Panc1 (cell line): ENCODE measurements around the gene MYCBPAP. TPM values are rescaled to one million over a fixed set of nuclear protein-coding genes. Genes with fewer than 3 reads are reported as not detected.

Experiments
- ATAC-seq: fragments of 200-7000 bp; cut with Tn5 transposase; 2 replicates; pipeline ENCODE4 v1.9.1; 2020; ENCODE audit warnings: mild to moderate bottlenecking, moderate library complexity
- BruUV-seq: library from RNA; stranded (reverse); fragments of 400-500 nt; replicated peaks from 2 replicates; lab custom pipeline; 2021; lab: Mats Ljungman, UMichigan
- CTCF ChIA-PET: fragments of 300-600 bp; sonication (Branson Sonifier 250); formaldehyde crosslinking; loops from one replicate; lab custom pipeline; 2022; ENCODE audit warnings: antibody characterized with exemption; lab: Charles Lee
- POLR2A ChIA-PET: fragments of 300-600 bp; sonication (Branson Sonifier 250); formaldehyde crosslinking; loops from one replicate; lab custom pipeline; 2022; ENCODE audit warnings: antibody characterized with exemption; lab: Charles Lee
- DNase-seq: peaks from one replicate; pipeline ENCODE4 v3.0.0-alpha.2; 2010; ENCODE audit warnings: low read depth, low spot score
- H3K27ac ChIP-seq: 2 replicates; pipeline ENCODE4 v1.5.1; 2011; ENCODE audit warnings: mild to moderate bottlenecking, low read length, inconsistent platforms
- H3K27me3 ChIP-seq: fragments of 200-500 bp; sonication (Bioruptor generic); 2 replicates; pipeline ENCODE4 v1.6.0; 2014; ENCODE audit warnings: low read length, inconsistent platforms; ENCODE audit not compliant: control insufficient read depth, insufficient read depth
- H3K36me3 ChIP-seq: fragments of 200-500 bp; sonication (Bioruptor generic); 2 replicates; pipeline ENCODE4 v1.5.1; 2014; ENCODE audit warnings: inconsistent platforms, mild to moderate bottlenecking, low read length, moderate library complexity; ENCODE audit not compliant: control insufficient read depth, insufficient read depth
- H3K4me1 ChIP-seq: 2 replicates; pipeline ENCODE4 v1.5.1; 2011; ENCODE audit warnings: inconsistent platforms, mild to moderate bottlenecking, low read length, moderate library complexity; ENCODE audit not compliant: control insufficient read depth, insufficient read depth
- H3K4me3 ChIP-seq, 2 experiments: 2 replicates each; pipeline ENCODE4 v1.5.1; 2011 to 2012; ENCODE audit warnings: low read depth in 2 of 2, low read length in 2 of 2, mild to moderate bottlenecking in 2 of 2, inconsistent platforms in 1 of 2, moderate library complexity in 1 of 2
- H3K9me3 ChIP-seq: fragments of 200-500 bp; sonication (Bioruptor generic); 2 replicates; pipeline ENCODE4 v1.5.1; 2014; ENCODE audit warnings: low read depth, mild to moderate bottlenecking, inconsistent platforms, low read length, moderate library complexity; ENCODE audit not compliant: control insufficient read depth, insufficient read depth
- POLR2AphosphoS5 ChIP-seq: IDR thresholded peaks from 2 replicates; pipeline ENCODE4 v1.6.1; 2012; ENCODE audit warnings: mild to moderate bottlenecking, low read depth, low read length, moderate library complexity
- REST ChIP-seq, 2 experiments: IDR thresholded peaks; 2 replicates each; pipeline ENCODE4 v1.6.1; 2011 to 2012; ENCODE audit warnings: low read depth in 2 of 2, control low read depth in 1 of 2, low read length in 1 of 2, mild to moderate bottlenecking in 1 of 2, moderate library complexity in 1 of 2; ENCODE audit not compliant: insufficient read depth in 1 of 2
- SIN3A ChIP-seq: IDR thresholded peaks from 2 replicates; pipeline ENCODE4 v1.6.1; 2012; ENCODE audit warnings: low read depth, mild to moderate bottlenecking, low read length, moderate library complexity, borderline replicate concordance; ENCODE audit not compliant: insufficient read depth
- TCF7L2 ChIP-seq: IDR thresholded peaks from 2 replicates; pipeline ENCODE4 v1.6.1; 2011; ENCODE audit warnings: mild to moderate bottlenecking, low read depth, low read length, inconsistent platforms
- in situ Hi-C: cut with HindIII; loops from 2 replicates; pipeline ENCODE4 v1.10.0; 2016; ENCODE audit warnings: low sequenced_read_pairs, low pct_unique_long_range_greater_than_20kb
- intact Hi-C: fragments of 100-400 bp; cut with micrococcal nuclease; formaldehyde crosslinking; loops from one replicate; pipeline ENCODE4 v1.10.0; 2022; ENCODE audit not compliant: unreplicated experiment
- total RNA-seq: library from RNA; stranded (reverse); gene quantifications from one replicate; pipeline ENCODE4 v1.2.1, GENCODE V29; 2021; ENCODE audit not compliant: unreplicated experiment
- TF ChIP-seq, protein P1 (sequence below): fragments of 450-650 bp; IDR thresholded peaks from 2 replicates; pipeline ENCODE4 v1.5.1; 2017; ENCODE audit warnings: mild to moderate bottlenecking

MYCBPAP gene
- total RNA-seq, 1 experiment from 2014 or later, result 2.2 TPM

DNA sequence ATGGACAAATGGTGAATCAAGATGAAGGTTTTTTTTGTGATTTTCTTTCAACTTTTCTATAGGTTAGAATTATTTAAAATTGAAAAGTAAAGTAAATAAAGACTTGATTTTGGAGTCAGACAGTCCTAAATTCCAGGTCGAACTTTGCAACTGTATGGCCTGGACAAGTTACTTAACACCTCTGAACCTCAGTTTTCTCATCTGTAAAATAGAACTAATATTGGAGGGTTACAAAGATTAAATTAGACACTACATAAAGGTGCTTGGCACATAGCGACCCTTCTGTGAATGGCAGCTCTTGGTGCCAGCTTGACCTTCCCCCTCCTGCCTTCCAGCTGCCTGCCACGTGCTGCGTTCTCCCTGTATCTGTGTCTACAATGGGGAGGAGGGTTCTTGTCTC, 26.6 kb upstream of the MYCBPAP start:
- Histone ChIP-seq H3K4me3 (no peak overlapping the region), H3K4me1 (peaks cover 30% of the 10 kb centered on the region), H3K9me3 (no peaks in the 10 kb centered on the region), H3K27ac (no peak overlapping the region), H3K36me3 (no peaks in the 10 kb centered on the region), H3K27me3 (no peaks in the 10 kb centered on the region)
- TF ChIP-seq REST (IDR thresholded peaks at IDR 0.05; ENCODE audit: insufficient read depth in 1 of 2, low read depth in 2 of 2, low read length in 1 of 2) (no peak), SIN3A (no peak), POLR2AphosphoS5 (no peak), TCF7L2 (no peak)
- TF ChIP-seq, protein P1, sequence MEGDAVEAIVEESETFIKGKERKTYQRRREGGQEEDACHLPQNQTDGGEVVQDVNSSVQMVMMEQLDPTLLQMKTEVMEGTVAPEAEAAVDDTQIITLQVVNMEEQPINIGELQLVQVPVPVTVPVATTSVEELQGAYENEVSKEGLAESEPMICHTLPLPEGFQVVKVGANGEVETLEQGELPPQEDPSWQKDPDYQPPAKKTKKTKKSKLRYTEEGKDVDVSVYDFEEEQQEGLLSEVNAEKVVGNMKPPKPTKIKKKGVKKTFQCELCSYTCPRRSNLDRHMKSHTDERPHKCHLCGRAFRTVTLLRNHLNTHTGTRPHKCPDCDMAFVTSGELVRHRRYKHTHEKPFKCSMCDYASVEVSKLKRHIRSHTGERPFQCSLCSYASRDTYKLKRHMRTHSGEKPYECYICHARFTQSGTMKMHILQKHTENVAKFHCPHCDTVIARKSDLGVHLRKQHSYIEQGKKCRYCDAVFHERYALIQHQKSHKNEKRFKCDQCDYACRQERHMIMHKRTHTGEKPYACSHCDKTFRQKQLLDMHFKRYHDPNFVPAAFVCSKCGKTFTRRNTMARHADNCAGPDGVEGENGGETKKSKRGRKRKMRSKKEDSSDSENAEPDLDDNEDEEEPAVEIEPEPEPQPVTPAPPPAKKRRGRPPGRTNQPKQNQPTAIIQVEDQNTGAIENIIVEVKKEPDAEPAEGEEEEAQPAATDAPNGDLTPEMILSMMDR, result no peak
- CTCF ChIA-PET, result no interaction called here
- ATAC-seq, result no peak
- in situ Hi-C loops (no loop called here), intact Hi-C loops (loop anchor here (5.0 kb wide), 3 partner anchors 51 to 211 kb away; partner anchors contain the start of genes ABCC3 and EPN3)
- POLR2A ChIA-PET, result no interaction called here
- no peak for DNase-seq
- BruUV-seq, result no TSS peak

- intact Hi-C loops (loop anchor here (5.0 kb wide), 3 partner anchors 50 to 210 kb away; partner anchors contain the start of genes ABCC3 and EPN3), in situ Hi-C loops (no loop called here)
- DNase-seq (no peak), ATAC-seq (no peak)
- no peak overlapping the region for H3K4me3 ChIP-seq
- H3K36me3 ChIP-seq, result no peaks in the 10 kb centered on the region
- no peaks in the 10 kb centered on the region for H3K9me3 ChIP-seq
- no peaks in the 10 kb centered on the region for H3K27me3 ChIP-seq
- BruUV-seq, result no TSS peak
- ChIA-PET POLR2A (no interaction called here), CTCF (no interaction called here)
- TF ChIP-seq, protein P1, result no peak
- TF ChIP-seq POLR2AphosphoS5, result no peak
- no peak for TF ChIP-seq TCF7L2
- no peak for TF ChIP-seq REST (IDR thresholded peaks at IDR 0.05; ENCODE audit: insufficient read depth in 1 of 2, low read depth in 2 of 2, low read length in 1 of 2)
- TF ChIP-seq SIN3A, result no peak
- no peak overlapping the region; the same call in 1 of the 2 replicates for H3K27ac ChIP-seq
- peaks cover 30% of the 10 kb centered on the region for H3K4me1 ChIP-seq
Measured at GRCh38 chr17:50482110-50482509, 26.1 kb upstream of the MYCBPAP start.
